IPS-18c (cell line): ENCODE data around the gene SLTM.
"Not testable (repeated sequence)": the region's sequence is repeated elsewhere in the genome, so short reads cannot be mapped to it uniquely, and the experiment has no call there.

ENCODE experiments used
- H3K4me3 ChIP-seq: 2 replicates; pipeline ENCODE4 v1.7.0; 2013; ENCODE audit warnings: low read depth, mild to moderate bottlenecking, low read length, moderate library complexity; ENCODE audit not compliant: insufficient read depth
- H3K9me3 ChIP-seq: one replicate; pipeline ENCODE4 v1.6.1; 2013; ENCODE audit warnings: mild to moderate bottlenecking, low read length, moderate library complexity; ENCODE audit not compliant: control insufficient read depth, insufficient read depth

Gene SLTM

DNA sequence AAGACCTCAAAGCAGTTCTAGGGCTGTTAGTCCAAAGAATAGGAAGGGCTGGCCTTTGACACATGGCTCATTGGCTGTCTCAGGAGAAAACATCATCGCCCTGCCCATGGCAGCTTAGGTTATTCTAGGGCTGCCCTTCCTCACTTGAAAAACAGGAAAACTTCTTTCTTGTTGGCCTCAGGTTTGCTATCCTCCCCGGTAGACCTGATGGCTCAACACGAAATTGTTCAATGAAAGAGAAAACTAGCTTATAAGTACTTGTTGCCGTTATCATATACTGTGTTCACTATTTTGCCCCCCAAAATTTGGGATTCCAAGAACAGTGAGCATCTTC, 602 bp upstream of the SLTM start:
- H3K9me3 ChIP-seq, result no peaks in the 10 kb centered on the region
- peak overlapping the region; percentile 79 for H3K4me3 ChIP-seq

DNA sequence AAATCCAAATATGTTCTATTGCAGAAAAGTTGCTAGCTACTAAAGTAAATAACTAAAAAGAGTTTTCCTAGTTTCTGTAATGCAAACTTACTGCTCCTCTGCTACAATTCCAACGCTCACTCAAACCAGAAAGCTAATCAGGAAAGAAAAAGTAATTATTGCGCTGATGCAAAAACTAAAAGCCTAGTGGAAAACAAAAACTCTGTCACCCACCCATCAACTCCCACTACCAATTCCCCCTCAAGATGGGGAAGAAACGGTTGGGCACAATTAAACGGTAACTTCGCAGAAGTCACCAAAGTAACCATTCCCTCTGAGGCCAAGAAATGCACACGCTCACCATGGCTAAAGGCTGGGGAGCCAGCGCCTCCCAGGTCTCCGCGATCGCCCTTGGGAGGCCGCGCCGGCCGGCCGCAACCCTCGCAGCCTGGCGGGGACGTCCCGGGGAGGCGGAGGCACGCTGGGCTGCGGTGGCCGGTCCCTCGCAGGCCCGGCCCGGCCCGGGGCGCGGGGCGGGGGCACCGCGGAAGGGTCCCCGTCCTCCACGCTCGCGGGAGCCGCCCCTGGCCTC, 684 bp downstream of the SLTM start:
- H3K4me3 ChIP-seq, result peak overlapping the region; percentile 79
- H3K9me3 ChIP-seq, result no peaks in the 10 kb centered on the region

DNA sequence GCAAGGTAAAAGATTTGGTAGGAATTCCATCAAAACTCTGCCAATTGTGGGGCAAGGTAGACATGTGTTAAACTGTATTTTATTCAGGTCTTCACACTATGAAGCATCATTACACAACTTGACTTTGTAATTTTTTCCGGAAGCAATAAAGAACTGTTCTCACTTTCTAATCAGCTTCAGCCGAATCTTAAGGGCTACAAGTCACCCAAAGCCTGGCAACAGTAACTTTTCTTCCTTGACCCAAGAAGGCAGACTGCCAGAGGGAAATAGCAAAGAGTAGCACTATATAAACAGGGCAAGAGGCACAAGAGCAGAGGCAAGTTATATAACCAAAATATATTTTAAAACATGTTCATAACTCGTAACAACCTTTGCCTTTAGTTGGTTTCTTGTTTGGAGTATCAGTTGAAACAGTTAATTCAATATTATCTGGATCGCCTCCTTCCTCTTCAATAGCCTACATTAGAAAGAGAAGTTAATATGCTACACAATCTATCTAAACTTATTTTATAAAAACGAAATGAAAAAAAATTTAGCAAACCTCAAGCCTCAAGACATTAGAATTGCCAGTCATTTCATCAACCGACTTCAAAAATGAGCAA, 1.4 kb downstream of the SLTM start:
- Histone ChIP-seq H3K9me3 (no peaks in the 10 kb centered on the region), H3K4me3 (peak overlapping the region; percentile 79)

DNA sequence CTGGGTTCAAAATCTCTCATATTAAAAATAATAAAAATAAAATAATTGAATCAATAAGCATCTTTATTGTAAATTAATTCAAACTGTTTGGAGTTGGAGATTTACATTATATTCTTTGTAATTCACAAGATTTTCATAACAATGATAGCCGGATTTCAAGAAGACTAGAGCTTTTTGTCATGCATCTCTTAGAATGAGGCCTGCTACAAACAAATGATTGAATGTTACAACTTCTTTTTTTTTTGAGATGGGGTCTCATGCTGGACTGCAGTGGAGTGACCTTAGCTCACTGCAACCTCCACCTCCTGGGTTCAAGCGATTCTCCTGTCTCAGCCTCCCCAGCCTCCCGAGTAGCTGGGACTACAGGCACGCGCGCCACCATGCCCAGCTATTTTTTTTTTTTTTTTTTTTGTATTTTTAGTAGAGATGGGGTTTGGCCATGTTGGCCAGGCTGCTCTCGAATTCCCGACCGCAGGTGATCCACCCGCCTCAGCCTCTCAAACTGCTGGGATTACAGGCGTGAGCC, 3.5 kb downstream of the SLTM start:
- H3K9me3 ChIP-seq, result no peaks in the 10 kb centered on the region
- no peak overlapping the region for H3K4me3 ChIP-seq

DNA sequence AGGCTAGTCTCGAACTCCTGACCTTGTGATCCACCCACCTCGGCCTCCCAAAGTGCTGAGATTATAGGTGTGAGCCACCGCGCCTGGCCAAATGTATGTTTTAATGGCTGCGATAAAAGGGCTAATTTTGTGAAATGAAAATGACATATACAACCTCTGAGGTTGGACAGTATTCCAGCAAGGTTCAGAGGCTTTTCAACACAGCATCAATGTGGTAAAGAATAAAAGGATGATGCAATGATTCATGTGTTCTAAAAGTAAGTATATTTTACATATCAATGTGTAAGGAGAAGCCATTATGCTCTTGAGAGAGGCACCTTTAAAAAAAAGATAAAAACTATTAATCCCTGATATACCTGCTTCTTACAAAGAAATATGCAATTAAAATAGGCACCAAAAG, 6.7 kb downstream of the SLTM start:
- no peak overlapping the region for H3K4me3 ChIP-seq
- no peaks in the 10 kb centered on the region for H3K9me3 ChIP-seq

DNA sequence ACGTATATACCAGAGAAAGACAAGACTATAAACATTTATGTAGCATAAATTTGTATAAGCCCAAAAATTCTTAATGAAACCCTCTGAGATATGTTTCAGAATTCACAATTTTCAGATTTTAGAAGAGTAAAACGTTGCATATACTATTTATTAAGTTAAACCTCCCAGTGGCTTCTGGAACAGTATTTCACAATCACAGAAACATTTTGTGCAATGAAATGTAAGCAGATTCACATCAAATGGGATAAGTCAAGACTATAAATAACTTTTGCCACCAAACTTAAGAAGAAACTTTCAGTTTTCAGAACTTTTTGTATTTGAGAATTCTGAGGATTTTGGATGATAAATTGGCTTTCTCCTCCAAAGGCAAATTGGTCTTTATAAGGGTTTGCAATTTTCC, 9.2 kb downstream of the SLTM start:
- no peak overlapping the region for H3K4me3 ChIP-seq
- peaks cover 4% of the 10 kb centered on the region for H3K9me3 ChIP-seq

DNA sequence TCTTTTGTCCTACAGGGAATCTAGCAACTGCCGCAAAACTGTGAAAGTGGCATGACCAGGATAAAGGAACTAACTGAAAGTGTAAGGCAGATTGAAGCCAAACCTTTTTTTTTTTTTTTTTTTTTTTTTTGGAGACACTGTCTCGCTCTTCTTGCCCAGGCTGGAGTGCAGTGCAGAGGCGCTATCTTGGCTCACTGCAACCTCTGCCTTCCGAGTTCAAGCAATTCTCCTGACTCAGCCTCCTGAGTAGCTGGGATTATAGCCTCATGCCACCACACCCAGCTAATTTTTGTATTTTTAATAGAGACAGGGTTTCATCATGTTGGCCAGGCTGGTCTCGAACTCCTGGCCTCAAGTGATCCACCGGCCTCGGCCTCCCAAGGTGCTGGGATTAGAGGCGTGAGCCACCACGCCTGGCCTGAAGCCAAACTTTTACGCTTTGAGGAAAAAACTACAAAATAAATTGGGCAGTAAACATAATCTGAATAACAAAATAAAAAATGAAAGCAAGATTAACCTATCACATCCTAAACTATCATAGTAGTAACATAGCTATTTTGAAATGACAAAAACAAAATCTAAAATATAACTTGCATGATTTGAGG, 9.7 kb downstream of the SLTM start:
- Histone ChIP-seq H3K9me3 (peaks cover 5% of the 10 kb centered on the region), H3K4me3 (no peak overlapping the region)

DNA sequence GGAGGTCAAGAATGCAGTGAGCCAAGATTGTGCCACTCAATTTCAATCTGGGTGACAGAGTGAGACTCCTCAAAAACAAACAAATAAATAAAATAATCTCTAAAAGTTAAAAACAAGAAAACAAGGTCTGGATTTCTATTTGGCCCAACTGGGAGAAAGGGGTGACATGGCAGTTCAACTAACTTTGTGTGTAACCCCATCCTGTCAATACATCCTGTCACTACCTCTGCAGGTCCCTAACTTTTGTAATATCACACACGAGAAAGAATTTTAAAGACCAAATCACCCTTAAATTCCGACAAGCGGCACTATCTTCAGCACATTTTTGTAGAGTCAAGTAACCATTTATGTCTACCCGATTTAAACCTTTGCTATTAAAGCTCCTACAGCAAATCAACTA, 10.2 kb downstream of the SLTM start:
- Histone ChIP-seq H3K4me3 (no peak overlapping the region), H3K9me3 (peaks cover 5% of the 10 kb centered on the region)

DNA sequence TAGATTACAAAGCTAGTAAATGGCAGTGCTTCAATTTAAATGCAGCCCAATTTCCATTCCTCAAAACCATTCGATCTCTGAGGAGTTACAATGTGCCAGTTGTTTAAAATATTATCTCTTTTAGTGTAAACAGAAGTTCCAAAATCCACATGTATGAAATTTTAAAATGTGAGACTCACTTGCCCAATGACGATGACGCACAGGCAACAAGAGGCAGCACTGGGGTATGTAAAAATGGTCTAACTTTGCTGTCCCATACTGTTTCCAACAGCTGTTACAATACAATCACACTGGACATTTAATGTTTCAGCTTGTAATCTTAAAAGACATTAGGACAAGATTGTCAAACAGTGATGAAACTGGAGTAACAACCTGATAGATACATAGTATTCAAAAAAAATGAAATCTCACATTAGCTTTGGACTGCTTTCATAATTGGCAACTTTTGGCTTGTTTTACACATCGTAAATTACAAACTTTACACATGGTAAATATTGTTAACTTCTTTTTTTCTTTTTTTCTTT, 12.2 kb downstream of the SLTM start:
- no peak overlapping the region for H3K4me3 ChIP-seq
- H3K9me3 ChIP-seq, result peaks cover 5% of the 10 kb centered on the region

DNA sequence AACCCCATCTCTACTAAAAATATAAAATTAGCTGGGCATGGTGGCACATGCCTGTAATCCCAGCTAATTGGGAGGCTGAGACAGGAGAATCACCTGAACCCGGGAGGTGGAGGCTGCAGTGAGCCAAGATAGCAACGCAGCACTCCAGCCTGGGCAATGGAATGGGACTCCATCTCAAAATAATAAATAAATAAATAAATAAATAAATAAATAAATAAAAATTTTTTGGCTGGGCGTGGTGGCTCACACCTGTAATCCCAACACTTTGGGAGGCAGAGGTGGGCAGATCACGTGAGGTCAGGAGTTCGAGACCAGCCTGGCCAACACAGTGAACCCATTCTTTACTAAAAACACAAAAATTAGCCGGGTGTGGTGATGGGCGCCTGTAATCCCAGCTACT, 13.0 kb downstream of the SLTM start:
- not testable (repeated sequence) for H3K9me3 ChIP-seq, H3K4me3 ChIP-seq

DNA sequence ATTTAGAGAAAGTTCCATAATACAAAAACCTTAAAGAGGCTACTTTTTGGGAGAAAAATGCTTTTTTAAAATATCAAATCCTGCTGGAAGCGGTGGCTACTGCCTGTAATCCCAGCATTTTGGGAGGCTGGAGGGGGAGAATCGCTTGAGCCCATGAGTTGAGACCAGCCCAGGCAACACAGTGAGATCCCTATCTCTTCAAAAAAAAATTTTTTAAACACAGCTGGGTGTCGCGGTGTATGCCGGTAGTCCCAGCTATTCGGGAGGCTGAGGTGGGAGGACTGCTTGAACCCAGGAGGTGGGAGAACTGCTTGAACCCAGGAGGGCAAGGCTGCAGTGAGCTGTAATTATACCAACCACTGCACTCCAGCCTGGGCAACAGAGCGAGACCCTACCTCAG, 14.2 kb downstream of the SLTM start:
- Histone ChIP-seq H3K4me3 (no peak overlapping the region), H3K9me3 (peaks cover 5% of the 10 kb centered on the region)

DNA sequence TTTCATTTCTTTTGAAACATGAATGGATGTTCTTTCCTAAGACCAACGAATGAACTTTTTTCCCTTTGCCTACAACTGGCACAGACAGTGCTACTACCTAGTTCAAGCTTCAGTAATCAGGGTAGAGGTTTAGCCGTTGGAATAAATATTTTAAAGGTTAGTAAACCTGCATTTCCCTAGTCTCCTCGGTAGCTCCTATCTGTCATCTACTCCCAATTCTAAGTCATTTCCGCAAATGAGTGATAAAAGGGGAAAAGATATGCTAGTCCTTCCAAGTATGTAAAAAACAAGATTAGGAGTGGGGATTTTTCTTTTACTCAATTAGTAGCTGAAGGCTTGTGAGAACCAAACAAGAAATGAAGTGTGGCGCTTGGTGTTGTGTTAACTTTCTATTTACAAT, 15.2 kb downstream of the SLTM start:
- H3K4me3 ChIP-seq, result no peak overlapping the region

DNA sequence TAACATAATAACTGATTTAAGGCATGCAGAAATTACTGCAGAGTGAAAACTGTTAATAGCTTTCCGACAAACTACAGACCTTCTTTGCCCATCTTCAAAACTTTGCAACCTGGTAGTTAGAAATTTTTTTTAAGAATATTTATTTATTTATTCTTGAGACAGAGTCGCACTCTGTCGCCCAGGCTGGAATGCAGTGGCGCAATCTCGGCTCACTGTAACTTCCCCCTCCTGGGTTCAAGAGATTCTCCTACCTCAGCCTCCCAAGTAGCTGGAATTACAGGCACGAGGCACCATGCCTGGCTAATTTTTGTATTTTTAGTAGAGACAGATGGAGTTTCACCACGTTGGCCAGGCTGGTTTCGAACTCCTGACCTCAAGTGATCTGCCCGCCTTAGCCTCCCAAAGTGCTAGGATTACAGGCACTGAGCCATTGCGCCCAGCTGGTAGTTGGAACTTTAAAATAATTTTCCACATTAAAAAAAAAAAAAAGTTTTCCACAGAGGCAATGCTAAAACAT, 15.8 kb downstream of the SLTM start:
- not testable (repeated sequence) for H3K9me3 ChIP-seq, H3K4me3 ChIP-seq

More for the DNA sequence above, 15.2 kb downstream of the SLTM start:
- H3K9me3 ChIP-seq, result peaks cover 5% of the 10 kb centered on the region

DNA sequence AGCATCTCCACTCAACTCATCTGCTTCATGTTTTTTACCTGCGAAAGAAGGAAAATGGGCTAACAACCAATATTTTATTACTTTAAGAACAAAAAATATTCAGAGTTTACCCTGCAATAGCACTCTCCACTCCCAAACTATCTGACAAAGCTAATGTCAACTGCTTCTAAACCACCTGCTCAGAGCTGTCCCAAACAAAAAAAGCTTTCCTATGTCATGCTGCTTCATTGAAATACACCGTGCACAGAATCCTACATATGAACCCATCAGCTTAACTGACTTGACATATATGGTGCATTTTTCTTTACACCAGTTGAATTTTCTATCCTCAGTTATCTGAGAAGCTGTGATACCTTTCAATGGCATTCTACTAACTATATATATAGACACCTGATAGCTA, 16.5 kb downstream of the SLTM start:
- Histone ChIP-seq H3K4me3 (no peak overlapping the region), H3K9me3 (peaks cover 5% of the 10 kb centered on the region)

DNA sequence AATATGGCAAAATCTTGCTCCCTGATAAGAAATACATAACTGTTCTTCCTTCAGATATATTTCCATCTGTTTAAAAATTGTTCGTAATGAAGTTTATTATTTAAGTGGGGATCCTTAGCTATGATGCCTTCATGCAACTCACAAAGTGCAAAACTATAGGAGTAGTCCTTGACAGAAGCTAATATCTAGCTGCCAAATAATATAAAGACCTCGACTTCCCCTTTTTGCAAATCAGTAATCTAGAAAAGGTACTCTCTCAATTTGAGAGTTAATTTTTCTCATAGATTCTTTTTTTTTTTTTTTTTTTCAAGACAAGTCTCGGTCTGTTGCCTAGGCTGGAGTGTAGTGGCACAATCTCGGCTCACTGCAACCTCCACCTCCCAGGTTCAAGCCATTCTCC, 23.0 kb downstream of the SLTM start:
- Histone ChIP-seq H3K9me3 (no peaks in the 10 kb centered on the region), H3K4me3 (no peak overlapping the region)

DNA sequence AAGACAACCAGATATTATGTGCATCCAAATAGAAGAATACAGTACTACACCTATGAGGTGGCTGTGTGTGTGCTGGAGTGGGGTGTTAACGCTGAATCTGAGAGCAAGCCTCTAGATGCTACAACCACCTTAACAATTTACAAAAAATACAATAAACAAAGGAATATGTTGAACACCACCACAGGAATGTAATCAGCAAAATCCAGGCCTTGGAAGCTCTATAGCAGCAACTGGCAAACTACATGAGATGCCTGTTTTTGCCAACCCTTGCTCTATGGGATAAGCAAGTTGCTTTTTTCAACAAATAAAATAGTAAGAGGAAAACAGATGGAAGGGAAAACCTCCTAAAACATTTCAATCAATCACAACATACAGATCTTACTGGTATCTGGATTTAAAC, 23.9 kb downstream of the SLTM start:
- H3K4me3 ChIP-seq, result no peak overlapping the region

DNA sequence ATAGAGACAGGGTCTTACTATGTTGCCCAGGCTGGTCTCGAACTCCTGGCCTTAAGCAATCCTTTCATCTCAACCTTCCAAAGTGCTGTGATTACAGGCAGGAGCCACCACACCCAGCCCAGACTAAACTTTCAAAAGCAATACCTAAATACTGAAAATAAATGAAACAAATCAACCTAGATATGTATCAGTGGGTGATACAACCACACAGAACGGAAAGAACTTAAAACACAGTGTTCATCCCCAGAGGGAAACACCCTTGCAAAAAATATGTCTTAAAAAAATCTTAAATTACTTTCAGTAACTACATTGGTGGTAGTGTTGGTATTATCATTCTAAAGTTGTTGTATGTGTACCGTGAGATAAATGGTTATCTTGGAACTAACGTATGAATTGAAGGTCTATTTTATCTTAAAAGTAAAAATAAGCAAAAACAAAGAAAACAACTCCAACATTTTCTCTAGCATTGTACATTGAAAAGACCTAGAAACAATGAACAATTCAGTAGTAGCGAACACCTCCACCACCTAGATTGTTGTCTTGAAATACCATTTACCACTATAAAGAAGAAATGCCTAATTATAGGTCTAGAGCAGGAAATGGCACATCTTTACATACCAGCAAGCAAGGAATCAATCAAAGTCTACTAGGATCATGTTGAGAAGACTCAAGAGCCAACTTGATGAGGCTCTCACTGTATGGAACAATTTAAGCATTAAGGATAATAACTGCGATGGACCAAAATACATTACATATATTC, 24.7 kb downstream of the SLTM start:
- Histone ChIP-seq H3K4me3 (no peak overlapping the region), H3K9me3 (no peaks in the 10 kb centered on the region)

More for the DNA sequence above, 23.9 kb downstream of the SLTM start:
- H3K9me3 ChIP-seq, result no peaks in the 10 kb centered on the region

DNA sequence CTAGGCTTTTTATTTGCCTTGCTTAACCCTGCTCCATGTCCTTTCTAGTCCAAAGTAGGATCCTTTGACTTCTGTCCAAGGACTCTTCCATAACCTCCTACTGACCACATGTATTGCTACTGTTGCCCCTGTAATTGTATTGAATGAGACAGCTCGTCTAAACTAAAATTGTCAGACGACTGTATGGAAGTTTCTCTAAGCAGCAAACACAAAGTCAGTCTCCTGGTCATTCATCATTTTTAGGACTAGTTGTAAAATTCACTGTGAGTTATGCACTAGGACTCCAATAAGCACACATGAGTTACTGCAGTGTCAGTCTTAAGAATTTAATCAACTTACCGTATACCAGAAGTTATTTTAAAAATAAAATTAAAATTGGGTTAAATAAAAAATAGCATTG, 32.8 kb downstream of the SLTM start:
- no peak overlapping the region for H3K4me3 ChIP-seq
- H3K9me3 ChIP-seq, result no peaks in the 10 kb centered on the region
